ENCODE measurements around the gene CGB2. TPM values are rescaled to one million over a fixed set of nuclear protein-coding genes. Genes with fewer than 3 reads are reported as not detected.
A peak's percentile ranks its signal among the peaks of the same experiment; 100 is the strongest.

CGB2 gene
- total RNA-seq, 1 experiment from 2014 or later: 0.77 TPM

DNA sequence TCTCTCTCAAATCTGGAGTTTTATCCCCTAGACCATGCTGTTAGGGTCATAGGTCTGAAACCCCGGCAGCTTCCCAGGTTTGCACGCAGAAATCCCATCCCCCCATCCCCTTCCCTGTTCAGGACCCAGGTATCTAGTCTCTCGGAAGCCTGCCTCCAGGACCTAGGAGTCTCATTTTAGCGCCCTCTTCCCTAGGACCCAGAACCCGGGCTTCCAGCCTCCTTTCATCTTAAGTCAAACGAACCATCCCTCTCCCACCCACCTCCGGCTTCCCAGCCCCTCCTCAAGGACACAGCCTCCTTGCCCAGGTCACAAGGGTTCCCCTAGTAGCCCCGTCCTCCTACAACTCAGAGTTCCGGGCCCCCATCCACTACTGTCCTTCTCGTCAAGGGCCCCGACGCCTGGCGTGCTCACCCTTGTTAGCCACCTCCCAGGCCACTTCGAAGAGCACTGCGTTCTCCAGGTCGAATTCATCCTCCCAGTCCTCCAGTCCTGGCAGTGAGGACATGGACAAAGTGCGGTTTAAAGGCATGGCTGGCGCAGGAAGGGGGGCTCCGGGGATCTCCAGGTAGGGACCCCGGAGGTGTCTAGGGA lies 39.0 kb upstream of the CGB2 start:
- Histone ChIP-seq H2AK5ac (ENCODE audit: insufficient read length, low read length) (no peak overlapping the region), H3K18ac (ENCODE audit: insufficient read length, low read depth, low read length) (peak overlapping the region; percentile 21), H3K23ac (ENCODE audit: insufficient read length, low read depth, low read length) (no peak overlapping the region), H3K27ac (ENCODE audit: insufficient read length, low read depth, low read length) (no peak overlapping the region), H2BK120ac (ENCODE audit: low read depth, low read length, poor library complexity, severe bottlenecking) (no peak overlapping the region), H2AFZ (ENCODE audit: low read length) (no peak overlapping the region), H3K56ac (ENCODE audit: insufficient read length, low read depth, low read length) (no peak overlapping the region), H3K9ac (ENCODE audit: extremely low read depth, insufficient read length, low read length) (peak overlapping the region; percentile 69), H3K14ac (ENCODE audit: insufficient read depth, low read length) (peak overlapping the region; percentile 82), H4K20me1 (ENCODE audit: control insufficient read depth, insufficient read depth, insufficient read length) (no peaks in the 10 kb centered on the region), H4K91ac (ENCODE audit: insufficient read length, low read depth, low read length) (no peak overlapping the region), H4K8ac (replicated peaks; ENCODE audit: insufficient read length, low read depth, low read length) (no peak overlapping the region), H3K27me3 (ENCODE audit: insufficient read depth, low read length) (no peaks in the 10 kb centered on the region), H3K9me3 (ENCODE audit: control insufficient read depth, low read depth, low read length) (no peaks in the 10 kb centered on the region), H3K79me1 (ENCODE audit: insufficient read depth, low read depth, low read length, poor library complexity, severe bottlenecking) (no peaks in the 10 kb centered on the region), H3K4ac (ENCODE audit: low read depth, low read length) (no peak overlapping the region), H3K79me2 (ENCODE audit: insufficient read depth, low read length) (peaks cover 9% of the 10 kb centered on the region; the same call in 1 of the 2 replicates), H2BK15ac (ENCODE audit: low read depth, low read length) (no peak overlapping the region), H3T11ph (ENCODE audit: low read length) (no peak overlapping the region), H3K4me2 (ENCODE audit: insufficient read depth, insufficient read length, low read length) (peak overlapping the region; percentile 80), H2BK20ac (ENCODE audit: low read depth, low read length, poor library complexity, severe bottlenecking) (no peak overlapping the region), H3K23me2 (ENCODE audit: insufficient read length, low read depth, low read length, poor library complexity, severe bottlenecking) (peaks cover 8% of the 10 kb centered on the region), H3K4me1 (ENCODE audit: insufficient read depth, low read length) (no peaks in the 10 kb centered on the region; the same call in 1 of the 2 replicates), H2BK12ac (ENCODE audit: insufficient read length, low read depth, low read length) (no peak overlapping the region), H4K5ac (ENCODE audit: insufficient read length, low read depth, low read length) (no peak overlapping the region), H2BK5ac (ENCODE audit: insufficient read length, low read length) (no peak overlapping the region)
- H3K27ac Mint-ChIP-seq: peak overlapping the region; percentile 5 to 98 (median 73); a peak in 6 of 7 replicates
- WGBS (ENCODE audit: extremely low coverage, insufficient read length, low lambda C conversion rate): no CpG with 5 or more reads among the region's 20 CpGs
- TF ChIP-seq, protein P1, sequence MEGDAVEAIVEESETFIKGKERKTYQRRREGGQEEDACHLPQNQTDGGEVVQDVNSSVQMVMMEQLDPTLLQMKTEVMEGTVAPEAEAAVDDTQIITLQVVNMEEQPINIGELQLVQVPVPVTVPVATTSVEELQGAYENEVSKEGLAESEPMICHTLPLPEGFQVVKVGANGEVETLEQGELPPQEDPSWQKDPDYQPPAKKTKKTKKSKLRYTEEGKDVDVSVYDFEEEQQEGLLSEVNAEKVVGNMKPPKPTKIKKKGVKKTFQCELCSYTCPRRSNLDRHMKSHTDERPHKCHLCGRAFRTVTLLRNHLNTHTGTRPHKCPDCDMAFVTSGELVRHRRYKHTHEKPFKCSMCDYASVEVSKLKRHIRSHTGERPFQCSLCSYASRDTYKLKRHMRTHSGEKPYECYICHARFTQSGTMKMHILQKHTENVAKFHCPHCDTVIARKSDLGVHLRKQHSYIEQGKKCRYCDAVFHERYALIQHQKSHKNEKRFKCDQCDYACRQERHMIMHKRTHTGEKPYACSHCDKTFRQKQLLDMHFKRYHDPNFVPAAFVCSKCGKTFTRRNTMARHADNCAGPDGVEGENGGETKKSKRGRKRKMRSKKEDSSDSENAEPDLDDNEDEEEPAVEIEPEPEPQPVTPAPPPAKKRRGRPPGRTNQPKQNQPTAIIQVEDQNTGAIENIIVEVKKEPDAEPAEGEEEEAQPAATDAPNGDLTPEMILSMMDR (conservative IDR thresholded peaks at IDR 0.05): no peak
- H3K4me3 Mint-ChIP-seq: peak overlapping the region; percentile 93 to 95
- peak; percentile 34 for DNase-seq
- peaks cover 31 to 36% of the 10 kb centered on the region in 2 experiments for H3K4me1 Mint-ChIP-seq
- H3K27me3 Mint-ChIP-seq (ENCODE audit: low read depth): no peaks in the 10 kb centered on the region
- peaks cover 15 to 30% (median 30%) of the 10 kb centered on the region in 3 experiments for H3K36me3 Mint-ChIP-seq (ENCODE audit: insufficient read depth in 1 of 3, low read depth in 3 of 3)
- no peaks in the 10 kb centered on the region for H3K9me3 Mint-ChIP-seq

Measured in H9 (cell line).